ENCODE measurements around the gene RNF11.

DNA sequence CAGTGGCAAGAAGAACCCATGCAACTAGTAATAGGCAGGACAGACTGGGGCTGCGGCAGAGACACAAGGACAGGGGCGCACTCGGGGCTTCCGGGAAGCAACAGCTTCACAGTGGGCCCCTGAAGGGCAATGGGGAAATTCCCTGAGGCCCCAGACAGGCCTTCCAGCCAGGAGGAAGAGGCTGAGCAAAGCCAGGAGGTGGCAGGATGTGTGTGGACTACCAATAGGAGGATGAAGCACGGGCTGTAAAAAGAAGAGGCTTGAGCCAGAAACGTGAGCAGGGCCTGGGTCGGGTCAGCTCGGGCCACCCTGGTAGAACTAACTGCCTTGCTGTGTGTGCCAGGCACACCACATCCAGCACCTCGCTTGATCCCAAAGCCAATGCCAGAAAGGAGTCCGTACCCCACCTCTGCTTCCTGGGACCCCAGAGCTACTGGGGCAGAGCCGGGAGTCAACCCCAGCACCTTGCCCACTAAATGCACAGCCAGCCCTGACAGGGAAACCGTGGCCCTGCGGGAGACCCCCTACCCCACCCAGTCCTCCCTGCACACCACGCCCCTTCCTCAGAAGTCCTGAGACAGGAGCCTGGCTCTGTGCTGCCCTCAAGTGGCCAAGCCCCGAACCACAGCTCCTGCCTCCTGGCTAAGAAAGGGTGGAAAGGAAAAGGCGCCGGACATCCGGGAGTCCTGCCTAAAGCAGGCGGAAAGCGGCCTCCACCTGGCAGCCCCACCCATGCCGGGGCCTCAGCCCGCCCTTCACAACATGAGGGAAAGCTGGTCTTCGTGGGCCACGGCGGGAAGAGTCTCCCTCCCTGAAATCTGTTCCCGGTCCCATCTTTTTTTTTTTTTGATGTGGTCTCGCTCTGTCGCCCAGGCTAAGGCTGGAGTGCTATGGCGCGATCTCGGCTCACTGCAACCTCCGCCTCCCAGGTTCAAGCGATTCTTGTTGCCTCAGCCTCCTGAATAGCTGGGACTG, 60.6 kb downstream of the RNF11 start:
- TF ChIP-seq HDGF (IDR thresholded peaks at IDR 0.05; ENCODE audit: borderline replicate concordance) (no peak), FOXK2 (IDR thresholded peaks at IDR 0.05) (no peak), NFRKB (IDR thresholded peaks at IDR 0.05) (no peak), L3MBTL2 (conservative IDR thresholded peaks at IDR 0.05) (peak; percentile 88)
- TF ChIP-seq, protein P1, sequence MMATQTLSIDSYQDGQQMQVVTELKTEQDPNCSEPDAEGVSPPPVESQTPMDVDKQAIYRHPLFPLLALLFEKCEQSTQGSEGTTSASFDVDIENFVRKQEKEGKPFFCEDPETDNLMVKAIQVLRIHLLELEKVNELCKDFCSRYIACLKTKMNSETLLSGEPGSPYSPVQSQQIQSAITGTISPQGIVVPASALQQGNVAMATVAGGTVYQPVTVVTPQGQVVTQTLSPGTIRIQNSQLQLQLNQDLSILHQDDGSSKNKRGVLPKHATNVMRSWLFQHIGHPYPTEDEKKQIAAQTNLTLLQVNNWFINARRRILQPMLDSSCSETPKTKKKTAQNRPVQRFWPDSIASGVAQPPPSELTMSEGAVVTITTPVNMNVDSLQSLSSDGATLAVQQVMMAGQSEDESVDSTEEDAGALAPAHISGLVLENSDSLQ (IDR thresholded peaks at IDR 0.05) = no peak
